Measurements from ENCODE around the gene CARD10.
"Not testable (repeated sequence)": the region's sequence is repeated elsewhere in the genome, so short reads cannot be mapped to it uniquely, and the experiment has no call there.

The CARD10 gene

DNA sequence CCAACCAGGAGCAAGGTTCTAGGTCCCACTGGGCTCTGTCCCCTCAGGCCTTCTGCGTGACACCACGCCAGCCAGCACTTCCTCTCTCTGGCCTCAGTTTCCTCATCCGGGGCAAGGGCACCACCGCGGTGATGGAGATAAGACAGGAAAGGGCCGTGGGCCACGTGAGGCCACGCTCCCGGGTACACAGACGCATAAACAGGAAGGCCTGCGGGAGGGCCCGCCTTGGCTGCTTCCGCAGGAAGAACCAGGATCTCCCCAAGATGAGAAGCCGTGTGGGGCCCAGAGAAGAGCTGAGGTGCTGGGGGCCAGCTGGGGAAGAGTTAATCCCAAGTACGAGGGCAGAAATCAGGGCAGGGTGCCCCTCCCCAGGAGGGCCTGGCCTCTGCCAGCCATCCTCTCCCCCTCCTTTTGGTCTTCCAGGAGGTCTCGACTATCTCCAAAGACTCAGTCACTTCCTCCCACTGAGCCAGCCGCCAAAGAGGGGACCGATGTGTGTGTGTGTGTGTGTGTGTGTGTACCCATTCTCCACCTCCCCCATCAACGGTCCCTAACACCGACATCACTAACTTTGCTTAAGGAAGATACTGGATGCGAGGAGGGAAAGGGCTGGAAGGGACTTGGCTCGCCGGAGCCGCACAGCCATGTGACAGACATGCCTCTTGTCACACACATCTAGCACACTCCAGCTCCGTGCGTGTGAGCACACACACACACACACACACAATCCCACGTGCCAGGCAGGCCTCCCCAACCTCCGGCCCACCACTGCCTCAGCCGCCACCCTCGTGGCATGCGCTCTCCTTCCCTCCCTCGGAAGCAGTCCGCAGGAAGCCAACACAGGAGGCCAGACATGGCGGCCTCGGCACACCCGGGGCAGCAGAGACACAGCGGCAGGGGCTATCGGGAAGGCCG is 34.5 kb downstream of the CARD10 start:
- peak; percentile 82 for DNase-seq

DNA sequence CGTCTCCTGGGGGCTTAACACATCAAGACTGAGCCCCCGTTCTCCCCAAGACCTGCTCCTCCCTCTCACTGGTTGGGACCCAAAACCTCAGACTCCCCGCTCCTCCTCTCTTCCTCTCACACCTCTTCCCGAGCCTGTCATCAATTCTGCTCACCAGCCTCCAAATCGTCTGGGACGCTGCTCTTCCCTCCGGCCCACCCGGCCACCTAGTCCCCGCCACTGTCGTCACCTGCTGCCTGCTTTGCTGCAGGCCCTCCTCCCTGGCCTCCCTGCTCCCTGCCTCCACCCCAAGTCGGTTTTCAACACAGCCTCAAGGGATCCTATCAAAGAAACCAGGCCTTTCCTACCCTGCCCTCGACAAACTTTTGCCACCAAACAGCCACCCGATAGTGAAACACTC is 36.2 kb downstream of the CARD10 start:
- no peak for DNase-seq

DNA sequence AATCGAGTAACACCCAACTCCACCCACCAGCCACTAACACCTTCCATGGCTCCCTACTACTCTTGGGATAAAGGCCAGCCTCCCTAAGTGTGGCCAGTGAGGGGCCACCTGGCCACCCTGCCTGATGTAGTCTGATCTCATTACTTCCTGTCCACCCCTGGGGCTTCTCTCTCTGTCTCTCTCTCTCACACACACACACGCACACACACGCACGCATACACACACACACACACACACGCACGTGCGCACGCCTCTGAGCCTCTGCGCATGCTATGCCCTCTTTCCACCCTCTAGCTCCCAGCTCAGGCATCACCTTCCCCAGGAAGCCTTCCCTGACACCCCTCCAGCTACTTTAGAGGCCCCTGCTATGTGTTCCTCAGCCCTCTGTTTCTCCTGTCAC is 37.0 kb downstream of the CARD10 start:
- no peak for DNase-seq

DNA sequence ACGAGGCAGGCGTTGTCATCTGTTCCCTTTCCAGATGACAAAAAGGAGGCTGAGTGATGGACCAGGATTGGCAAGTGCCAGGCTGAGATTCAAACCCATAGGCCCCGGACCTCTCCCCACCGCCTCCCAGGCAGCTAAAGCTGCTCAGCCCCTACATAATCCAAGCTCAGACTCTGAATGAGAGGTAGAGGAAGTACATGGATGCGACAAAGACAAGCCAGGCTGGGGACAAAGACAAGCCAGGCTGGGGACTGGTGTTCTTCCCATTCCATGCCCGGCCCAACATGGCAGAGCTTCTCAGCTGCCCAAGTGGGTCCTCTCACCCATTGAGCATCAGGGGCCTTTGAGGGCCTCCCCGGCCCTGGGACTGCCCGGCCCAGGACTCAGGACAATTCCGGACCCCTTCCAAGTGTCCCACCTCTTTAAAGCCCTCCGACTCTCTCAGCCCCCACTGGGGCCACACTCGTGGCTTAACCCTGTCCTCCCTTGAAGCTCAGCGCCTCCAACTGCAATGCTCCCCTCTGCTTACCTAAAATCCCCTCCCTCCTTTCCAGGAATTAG is 37.8 kb downstream of the CARD10 start:
- DNase-seq, result no peak

DNA sequence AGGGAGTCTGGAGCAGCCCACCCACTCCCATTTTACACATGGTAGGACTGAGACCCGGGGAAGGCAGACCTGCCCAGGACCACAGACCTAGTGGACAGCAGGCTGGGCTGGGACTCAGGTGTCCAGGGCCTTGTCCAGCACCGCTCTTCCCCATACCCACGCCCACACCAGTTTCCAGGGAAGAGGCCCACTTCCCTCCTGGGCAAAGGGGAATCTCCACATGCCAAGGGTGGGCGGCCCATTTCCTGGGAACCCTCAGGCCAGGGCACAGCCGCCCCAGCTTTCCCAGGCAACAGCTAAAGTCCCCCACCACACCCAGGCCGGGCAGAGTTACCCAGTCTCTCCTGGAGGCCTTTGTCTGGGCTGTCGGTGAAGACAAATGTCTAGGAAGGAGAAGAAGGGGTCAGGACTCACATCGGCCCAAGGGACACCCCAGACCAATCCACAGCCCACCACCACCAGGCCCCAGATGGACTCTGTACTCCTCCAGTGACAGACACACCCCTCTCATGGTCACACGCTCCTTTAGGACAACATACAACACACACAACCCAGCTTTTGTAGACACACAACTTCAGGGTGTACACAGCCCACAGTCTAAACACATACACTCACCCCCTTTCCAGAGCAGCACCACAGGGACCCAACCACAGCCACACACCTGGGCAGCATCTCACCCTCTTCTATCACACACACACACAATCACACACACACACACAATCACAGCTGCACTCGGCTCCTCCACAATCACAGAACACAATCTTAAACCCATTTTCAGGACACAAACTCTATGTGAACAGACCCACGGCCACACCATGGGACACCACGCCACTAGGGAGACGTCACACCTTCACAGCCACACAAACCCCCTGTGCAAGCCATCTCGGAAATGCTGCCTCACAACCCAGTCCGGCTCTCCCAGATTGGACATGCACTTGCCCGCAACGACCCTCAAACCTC is 38.5 kb downstream of the CARD10 start:
- no peak for DNase-seq

DNA sequence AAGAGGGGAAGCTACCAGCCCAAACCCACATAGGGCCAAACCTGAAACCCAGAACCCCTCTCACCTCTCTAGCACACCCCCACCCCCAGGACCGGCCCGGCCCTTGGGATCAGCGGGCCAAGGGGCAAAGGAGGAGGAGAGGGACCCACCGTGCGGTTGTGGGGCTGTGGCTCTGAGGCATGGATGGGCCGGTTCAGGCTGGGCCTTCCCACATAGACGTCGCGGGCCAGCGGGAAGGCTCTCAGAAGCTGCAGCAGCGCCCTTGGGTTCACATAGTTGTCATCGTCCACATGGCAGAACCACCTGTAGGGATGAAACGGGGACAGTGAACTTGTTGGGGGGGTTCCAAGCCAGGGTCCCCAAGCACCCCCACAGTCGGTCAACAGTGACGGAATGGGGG is 40.0 kb downstream of the CARD10 start:
- DNase-seq, result no peak

DNA sequence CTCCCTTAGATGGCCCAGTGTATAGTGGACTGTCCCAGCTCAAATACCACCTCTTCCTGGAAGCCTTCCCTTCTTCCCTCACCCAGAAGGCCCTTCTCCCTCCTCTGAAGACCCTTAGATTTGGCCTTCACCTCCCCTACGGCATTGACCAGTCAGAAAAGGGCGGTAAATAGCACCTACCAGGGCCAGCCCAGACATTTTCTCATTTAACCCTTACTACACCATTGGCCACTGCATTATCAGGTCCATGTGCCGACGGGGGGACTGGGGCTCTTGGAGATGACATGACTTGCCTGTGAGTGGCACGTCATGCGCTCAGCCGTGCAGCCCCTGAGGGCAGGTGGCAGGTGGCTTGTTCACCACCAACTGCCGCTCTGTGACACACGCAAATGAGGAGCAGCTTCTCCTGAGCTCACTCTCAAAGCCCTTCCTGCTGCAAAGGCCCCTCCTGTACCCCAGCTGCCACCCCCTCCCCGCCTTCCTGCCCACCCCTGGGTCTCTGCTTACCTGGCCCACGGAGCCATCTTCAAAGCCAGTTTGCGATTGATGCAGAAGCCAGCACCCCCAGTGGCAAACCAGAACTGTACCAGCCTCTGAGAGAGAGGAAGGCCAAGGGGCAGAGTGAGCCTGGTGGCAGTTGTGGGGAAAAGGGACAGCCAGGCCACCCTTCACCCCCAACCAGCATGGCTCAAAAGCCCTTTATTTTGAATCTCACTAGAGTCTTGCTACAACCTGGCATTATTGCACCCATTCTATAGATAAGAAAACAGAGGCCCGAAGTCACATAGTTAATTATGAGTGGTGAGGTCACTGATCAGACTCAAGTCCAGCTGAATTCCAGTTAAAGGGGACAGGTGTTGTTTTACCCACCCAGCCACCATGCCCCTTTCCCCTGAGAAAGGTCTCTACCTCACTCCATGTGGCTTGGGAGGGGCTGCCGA is 42.6 kb downstream of the CARD10 start:
- DNase-seq, result no peak

DNA sequence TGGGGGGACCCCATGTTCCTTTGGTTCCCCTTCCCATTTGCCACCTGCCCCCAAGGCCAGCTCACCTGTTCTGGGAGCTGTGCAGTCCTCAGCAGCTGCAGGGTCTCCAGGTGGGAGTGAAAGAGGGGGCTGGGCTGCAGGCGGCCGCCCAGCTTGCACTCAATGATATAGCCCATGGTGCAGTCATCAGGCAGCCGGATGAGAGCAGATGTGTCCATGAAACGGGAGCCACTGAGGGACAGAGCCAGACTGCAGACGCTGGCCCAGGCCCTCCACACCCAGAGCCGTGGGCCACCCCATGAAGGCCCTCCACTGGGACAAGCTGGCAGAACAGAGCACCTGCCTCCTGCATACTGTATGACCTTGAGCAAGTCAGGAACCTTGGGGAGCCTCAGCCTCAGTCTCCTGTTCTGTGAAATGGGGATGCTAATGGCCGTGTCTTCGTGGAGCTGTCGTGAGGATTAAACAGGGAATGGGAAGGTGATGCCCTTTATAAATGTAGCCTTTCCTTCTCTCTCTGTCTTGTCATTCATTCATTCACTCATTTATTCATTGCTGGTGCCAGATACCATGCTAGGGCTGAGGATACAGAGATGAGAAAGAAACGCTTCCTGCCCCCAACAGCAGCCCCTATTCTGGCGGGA is 44.6 kb downstream of the CARD10 start:
- DNase-seq, result no peak

DNA sequence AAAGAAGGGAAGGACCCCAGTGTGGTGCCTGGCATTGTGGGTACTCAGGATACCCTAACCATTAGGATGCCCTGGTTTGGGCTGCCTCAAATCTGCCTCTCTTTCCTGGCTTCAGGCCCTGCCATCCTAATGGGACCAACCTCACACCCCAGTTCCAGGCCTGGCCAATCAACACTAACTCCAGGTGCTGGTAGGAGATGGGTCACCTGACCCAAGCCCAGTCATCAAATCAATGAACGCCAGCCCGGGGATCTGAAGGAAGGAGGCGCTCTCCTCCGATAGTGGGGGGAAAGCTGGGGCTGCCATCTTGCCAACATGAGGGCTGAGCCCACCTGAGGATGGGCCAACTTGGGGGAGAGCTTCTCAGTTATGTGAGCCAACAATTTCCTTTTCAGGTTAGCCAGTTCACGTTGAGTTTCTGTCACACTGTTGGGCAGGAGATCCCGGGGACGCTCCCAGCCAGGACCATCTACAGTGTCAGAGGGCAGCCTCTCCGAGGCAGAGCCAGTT is 45.7 kb downstream of the CARD10 start:
- DNase-seq, result no peak

DNA sequence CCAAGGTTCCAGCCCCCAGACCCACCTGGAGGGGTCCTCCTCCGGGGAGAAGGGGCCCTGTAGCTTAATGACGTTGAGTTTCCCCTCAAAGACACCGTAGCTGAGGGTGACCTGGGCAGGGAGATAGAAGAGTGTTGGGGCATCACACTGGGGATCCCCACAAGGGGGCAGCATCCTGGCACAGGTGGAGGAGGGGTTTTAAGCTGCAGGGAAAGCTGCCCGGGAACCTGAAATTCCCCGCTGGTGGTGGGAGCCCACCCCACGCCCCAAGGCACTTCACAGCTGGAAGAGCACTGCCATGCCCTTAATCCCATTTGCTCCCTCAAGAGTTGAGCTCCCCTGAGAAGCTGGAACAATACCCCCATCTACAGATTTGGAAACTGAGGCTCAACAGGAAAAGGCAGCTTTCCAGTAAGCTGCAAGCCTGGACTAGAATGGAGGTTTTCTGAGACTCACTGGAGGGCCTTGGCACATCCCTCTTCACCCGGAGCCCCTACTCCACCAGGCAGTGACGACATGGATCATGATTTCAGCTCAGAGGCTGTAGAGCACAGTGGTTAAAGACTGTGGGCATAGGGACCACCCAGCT is 46.7 kb downstream of the CARD10 start:
- DNase-seq, result peak; percentile 37

DNA sequence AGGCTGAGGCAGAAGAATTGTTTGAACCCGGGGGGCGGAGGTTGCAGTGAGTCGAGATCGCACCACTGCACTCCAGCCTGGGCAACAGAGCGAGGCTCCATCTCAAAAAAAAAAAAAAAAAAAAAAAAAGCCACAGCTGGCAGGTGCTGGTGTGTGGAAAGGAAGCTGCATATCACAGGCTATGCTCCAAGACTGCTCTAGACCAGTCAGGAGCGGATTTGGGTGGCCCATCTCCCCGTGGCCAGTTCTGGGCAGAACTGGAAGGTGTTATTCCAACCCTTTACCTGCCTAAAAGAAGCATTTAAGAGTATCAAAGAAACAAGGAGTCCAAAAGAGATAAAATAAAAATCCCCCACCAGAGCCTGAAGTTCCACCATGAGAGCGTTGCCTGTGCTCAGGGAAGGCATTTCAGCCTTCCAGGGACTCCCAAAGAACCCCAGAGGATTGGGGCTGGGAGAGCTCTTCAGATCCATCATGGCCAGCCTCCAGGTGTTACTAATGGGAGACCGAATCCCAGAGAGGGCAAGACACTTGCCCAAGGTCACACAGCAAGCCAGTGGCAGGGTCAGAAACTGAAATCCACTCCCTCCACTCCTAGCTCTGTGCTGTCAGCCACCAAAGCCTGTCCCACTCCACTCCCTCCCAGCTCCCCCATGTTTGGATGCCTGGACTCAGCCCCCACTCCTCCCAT is 47.3 kb downstream of the CARD10 start:
- no peak for DNase-seq

DNA sequence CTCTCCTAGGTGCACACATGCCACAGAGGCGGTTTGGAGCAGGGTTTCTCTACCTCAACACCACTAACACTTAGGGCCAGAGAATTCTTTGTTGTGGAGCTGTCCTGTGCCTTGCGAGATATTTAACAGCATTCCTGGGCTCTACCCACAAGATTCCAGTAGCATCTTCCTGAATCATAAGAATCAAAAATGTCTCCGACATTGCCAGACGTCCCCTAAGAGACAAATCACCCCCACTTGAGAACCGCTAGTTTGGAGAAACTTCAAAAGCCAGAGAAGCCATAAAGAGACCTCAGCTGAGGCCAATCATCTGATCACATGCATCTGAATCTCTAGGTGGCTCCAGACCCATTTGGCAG is 49.1 kb downstream of the CARD10 start:
- no peak for DNase-seq

DNA sequence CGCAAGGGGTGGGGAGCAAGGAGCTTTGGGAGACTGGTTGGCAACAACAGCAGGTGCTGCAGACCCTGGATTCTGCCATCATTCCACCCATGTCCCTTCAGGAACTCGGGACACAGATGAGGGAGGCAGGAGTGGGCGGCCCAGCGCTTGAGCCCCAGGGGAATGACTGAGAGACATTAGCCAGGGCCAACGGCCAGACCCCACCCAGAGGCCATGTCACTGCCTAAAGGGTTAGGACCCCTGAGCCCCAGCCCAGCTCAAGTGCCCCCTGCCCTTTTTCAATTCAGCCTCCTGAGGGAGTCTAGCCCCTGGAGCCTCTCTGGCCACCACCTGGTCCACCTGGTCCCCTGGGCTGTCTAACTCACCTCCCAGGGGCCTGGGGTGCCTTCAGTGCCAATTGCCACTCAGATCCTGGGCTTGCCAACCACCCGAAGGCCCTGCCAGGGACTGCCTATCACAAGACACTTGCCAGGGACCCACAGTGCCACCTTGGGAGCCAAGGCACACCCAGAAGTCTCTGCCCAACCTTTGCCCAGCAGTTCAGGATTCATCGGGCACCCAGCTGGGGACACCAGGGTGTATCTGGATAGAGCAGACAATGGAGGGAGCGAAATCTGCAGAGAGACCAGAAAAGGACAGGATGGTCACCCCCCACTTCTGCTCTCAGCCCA is 49.7 kb downstream of the CARD10 start:
- DNase-seq, result no peak

DNA sequence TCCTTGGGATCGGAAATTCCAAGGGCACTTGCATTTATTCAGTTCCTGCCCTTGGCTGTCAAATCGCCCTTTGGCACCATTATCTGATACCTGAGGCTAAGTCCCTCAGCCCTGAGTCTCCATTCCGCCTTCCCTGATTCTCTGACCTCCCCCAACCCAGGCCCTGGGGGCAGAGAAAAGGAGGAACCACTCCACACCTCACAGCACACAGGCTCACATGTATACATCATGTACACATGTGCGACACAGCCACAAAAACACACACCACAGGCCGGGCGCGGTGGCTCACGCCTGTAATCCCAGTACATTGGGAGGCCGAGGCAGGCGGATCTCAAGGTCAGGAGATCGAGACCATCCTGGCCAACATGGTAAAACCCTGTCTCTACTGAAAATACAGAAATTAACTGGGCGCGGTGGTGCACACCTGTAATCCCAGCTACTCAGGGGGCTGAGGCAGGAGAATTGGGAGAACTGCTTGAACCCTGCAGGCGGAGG is 51.0 kb downstream of the CARD10 start:
- not testable (repeated sequence) for DNase-seq

DNA sequence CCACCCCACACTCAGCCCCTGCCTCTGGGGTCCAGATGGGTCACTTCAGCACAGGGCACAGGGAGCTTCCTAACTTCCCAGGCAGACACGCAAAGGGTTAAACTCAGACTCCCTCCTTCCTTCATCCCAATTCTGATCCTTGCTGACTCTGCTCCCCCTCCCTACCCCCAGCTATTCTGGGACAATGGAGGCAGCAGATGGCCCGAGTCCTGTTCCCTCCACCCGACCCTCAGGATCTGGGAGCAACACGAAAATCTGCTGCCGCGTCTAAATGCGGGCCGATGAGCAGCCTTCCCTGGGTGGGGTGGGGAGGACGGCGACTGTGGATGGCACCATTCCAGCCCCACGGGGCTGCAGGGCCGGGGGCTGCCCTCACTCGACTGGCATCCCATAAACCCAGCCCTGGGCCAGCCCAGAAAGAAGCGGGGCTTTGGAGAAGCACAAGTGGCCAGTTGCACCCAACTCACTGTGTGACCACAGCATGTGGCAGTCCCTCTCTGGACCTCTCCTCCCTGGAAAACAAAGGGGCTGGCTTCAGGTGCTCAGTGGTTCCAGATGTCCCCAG is 51.7 kb downstream of the CARD10 start:
- no peak for DNase-seq

DNA sequence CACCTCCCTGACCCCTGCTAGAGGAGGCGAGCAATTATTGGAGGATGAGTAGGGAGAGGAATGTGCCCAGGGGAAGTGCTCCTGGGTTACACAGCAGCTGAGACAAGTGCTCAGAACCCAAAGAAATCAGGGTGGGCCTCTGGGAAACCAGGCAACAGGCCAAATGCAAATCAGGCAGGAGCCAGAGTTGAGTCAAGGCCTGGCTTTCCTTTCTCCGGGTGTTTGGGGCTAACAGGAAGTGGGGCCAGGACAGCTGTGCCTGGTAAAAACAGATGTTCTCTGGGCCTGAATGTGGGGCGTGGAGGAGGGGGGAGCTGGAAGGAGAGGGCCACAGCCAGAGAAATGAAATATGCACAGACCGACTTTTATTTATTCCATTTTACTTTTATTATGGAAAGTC is 55.0 kb downstream of the CARD10 start:
- no peak for DNase-seq

DNA sequence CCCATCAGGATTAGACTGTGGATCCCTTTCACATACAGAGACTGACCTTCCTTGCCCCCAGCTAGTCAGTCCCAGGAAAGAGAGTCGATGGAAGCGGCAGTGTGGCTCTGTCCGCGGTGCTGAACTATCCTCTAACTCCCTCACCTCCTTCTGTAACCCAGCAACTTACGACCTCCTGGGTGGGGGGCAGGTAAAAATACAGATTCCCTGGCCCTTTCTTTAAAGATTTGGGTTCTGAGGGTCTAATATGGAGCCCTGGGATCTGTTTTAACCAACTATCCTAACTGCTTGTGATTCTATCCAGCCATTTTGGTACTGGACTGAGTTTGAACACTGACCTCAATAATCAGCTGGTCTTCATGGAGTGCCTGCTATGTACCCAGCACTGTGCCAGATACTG is 56.2 kb downstream of the CARD10 start:
- no peak for DNase-seq

DNA sequence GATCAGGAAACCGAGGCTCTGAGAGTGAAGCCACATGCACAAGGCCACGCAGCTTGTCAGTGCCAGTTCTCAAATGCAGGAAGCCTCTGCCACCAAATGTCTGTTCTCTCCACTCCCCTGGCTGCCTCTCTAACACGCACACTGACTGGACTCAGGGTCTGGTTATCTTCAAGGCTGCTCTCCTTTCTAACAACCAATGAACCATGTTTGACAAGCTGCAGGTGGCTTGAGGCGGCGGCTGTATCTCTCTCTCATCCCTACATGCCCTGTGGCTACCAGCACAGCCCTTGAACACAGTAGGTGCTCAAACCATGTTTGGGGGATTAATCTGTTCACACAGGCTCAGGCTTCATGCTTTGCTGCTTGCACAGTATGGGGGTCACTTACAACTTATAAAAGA is 56.8 kb downstream of the CARD10 start:
- DNase-seq, result no peak

DNA sequence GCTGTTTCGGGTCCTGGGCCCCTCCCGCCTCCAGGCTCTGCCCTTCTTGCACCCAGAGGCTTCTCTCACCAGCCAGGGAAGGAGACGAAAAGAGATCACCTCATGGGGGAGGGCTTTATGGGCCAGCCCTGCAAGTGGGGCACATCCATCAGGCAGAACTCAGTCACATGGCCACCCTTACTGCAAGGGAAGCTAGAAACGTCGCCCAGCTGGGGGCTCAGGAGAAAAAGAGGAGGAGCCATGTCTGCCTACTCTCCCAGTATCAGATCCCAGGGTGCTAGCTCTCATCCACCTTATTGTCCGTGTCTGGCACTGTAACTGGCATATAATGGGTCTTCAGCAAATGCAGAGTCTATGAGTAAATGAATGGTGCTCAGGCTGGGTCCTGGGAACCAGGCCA is 57.3 kb downstream of the CARD10 start:
- DNase-seq, result no peak
